HCT116 (cell line): ENCODE results near the gene BMP5.

ENCODE experiments used
- CEBPB ChIP-seq: IDR thresholded peaks from 2 replicates; pipeline ENCODE4 v1.6.1; 2012; ENCODE audit warnings: low read depth
- EZH2 ChIP-seq: fragments of 200-600 bp; sonication (generic); IDR thresholded peaks from 2 replicates; pipeline ENCODE4 v1.6.1; 2017; ENCODE audit warnings: antibody characterized with exemption, mixed run types

GRCh38 chr6:55836481-55836880 lies 38.9 kb downstream of the BMP5 start:
- no peak for TF ChIP-seq CEBPB
- no peak for TF ChIP-seq EZH2
